ENCODE measurements around the gene CLDN10.

Gene CLDN10

DNA sequence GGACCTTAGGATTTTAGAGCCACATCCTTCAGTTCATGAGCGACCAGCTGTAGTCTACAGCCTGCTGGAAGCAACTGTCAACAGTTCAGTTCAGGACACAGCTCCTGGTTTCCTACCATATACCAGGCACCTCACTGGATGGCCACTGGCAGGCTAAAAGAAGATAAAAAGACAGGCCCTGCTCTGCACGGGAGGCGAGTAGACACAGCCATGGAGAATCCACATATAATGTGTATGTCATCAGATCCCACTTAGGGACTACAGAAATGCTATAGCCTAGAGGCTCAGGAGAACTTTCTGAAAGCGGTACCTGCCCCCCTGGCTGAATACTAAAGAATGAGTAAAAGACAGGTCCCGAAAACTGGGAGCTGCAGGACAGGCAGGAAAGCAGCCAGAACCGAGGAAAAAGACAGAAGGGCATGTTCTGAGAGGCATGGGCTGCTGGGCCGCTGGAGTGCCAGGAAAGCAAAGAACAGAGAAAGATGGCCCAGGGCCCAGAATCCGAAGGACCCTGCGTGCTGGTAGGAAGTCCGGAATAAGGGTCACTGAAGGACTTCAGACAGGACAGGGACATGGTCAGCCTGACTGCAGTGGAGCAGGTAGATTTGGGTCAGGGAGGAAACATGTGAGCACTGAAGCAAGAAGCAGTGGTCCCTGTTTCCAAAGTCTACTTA, 68.4 kb downstream of the CLDN10 start:
- no peak overlapping the region for H3K27ac ChIP-seq
- no peak overlapping the region for H3K4me3 ChIP-seq
- DNase-seq (ENCODE audit: low spot score), result no peak
- no peak for TF ChIP-seq CTCF (IDR thresholded peaks at IDR 0.05)

GRCh38 chr13:95623141-95623540, 70.6 kb downstream of the CLDN10 start:
- H3K27ac ChIP-seq, result no peak overlapping the region
- no peak for DNase-seq (ENCODE audit: low spot score)
- no peak overlapping the region for H3K4me3 ChIP-seq
- no peak for TF ChIP-seq CTCF (IDR thresholded peaks at IDR 0.05)

- Histone ChIP-seq H3K27ac (no peak overlapping the region), H3K4me3 (no peak overlapping the region)
- peak; percentile 63 for TF ChIP-seq CTCF (IDR thresholded peaks at IDR 0.05)
- DNase-seq (ENCODE audit: low spot score), result no peak
These were observed 71.5 kb downstream of the CLDN10 start for GRCh38 chr13:95624020-95624419.

DNA sequence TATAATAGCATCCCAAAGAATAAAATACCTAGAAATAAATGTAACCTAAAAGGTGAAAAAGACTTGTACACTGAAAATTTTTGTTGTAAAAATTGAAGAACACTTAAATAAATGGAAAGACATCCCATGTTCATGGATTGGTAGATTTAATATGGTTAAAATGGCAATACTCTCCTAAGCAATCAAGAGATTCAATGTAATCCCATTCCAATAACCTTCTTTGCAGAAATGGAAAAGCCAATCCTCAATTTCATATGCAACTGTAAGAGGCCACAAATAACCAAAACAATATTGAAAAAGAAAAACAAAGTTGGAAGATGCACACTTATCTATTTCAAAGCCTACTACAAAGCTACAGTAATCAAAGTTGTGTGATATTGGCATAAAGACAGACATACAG, 74.2 kb downstream of the CLDN10 start:
- Histone ChIP-seq H3K27ac (no peak overlapping the region), H3K4me3 (no peak overlapping the region)
- TF ChIP-seq CTCF (IDR thresholded peaks at IDR 0.05), result no peak
- no peak for DNase-seq (ENCODE audit: low spot score)

GRCh38 chr13:95627590-95627989, 75.1 kb downstream of the CLDN10 start:
- H3K4me3 ChIP-seq, result no peak overlapping the region
- no peak for DNase-seq (ENCODE audit: low spot score)
- no peak overlapping the region for H3K27ac ChIP-seq
- no peak for TF ChIP-seq CTCF (IDR thresholded peaks at IDR 0.05)

DNA sequence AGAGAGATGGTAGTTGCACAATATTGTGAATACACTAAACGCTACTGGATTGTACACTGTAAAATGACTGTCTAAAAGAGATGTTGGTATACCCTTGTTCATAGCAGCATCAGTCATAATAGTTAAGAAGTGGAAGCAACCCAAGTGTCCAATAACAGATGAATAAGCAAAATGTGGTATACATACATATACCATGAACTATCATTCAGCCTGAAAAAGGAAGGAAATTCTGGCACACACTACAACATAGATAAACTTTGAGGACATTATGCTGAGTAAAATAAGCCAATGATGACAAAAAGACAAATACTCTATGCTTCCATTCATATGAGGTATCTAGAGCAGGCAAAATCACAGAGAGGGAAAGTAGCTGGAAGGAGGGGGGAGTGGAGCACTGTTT, 76.0 kb downstream of the CLDN10 start:
- no peak for DNase-seq (ENCODE audit: low spot score)
- Histone ChIP-seq H3K4me3 (no peak overlapping the region), H3K27ac (no peak overlapping the region)
- no peak for TF ChIP-seq CTCF (IDR thresholded peaks at IDR 0.05)

- TF ChIP-seq CTCF (IDR thresholded peaks at IDR 0.05), result no peak
- no peak for DNase-seq (ENCODE audit: low spot score)
- Histone ChIP-seq H3K4me3 (no peak overlapping the region), H3K27ac (no peak overlapping the region)
These were observed 76.6 kb downstream of the CLDN10 start for GRCh38 chr13:95629071-95629470.

Measured in coronary artery (tissue), 2 donors.